ENCODE results near the gene CNTLN. TPM values are rescaled to one million over a fixed set of nuclear protein-coding genes. Genes with fewer than 3 reads are reported as not detected.

CNTLN gene
- total and polyA plus RNA-seq, 9 of the 15 experiments (the other 6 are each of a cell fraction or from before 2014, with no cell fraction given): 0.08 TPM; not detected in 8

DNA sequence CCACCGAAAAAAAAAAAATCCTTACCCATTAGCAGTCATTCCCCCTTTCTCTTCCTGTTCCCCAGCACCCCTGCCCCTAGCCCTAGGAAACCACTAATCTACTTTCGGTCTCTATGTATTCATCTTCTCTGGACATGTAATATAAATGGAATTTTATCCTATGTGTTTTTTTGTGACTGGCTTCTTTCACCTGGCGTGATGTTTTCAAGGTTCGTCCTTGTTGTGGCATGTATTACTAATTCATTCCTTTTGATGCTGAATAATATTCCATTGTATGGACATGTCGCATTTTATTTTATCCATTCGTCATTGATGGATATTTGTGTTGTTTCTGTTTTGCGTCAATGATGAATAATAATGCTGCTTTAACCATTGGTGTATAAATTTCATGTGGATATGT is 401.2 kb downstream of the CNTLN start:
- Histone ChIP-seq H3K9ac (ENCODE audit: insufficient read depth in 1 of 2, low read depth in 2 of 2, low read length in 2 of 2) (no peak overlapping the region), H3K4me3 (no peak overlapping the region), H3K27me3 (ENCODE audit: control insufficient read depth in 2 of 2, insufficient read depth in 2 of 2, low read length in 2 of 2) (no peaks in the 10 kb centered on the region), H4K20me1 (replicated peaks; ENCODE audit: control insufficient read depth, insufficient read depth, low read length) (no peaks in the 10 kb centered on the region), H3K4me1 (replicated peaks in 1 of 2; ENCODE audit: control insufficient read depth in 2 of 2, insufficient read depth in 2 of 2, low read length in 2 of 2) (no peaks in the 10 kb centered on the region), H3K9me3 (replicated peaks; ENCODE audit: control insufficient read depth, insufficient read depth, low read depth, low read length) (no peaks in the 10 kb centered on the region), H3K4me2 (ENCODE audit: insufficient read depth, low read length) (no peak overlapping the region), H3K79me2 (ENCODE audit: control insufficient read depth, insufficient read depth, low read length) (no peaks in the 10 kb centered on the region), H3K36me3 (ENCODE audit: control insufficient read depth, insufficient read depth, low read length) (no peaks in the 10 kb centered on the region), H3K9me1 (ENCODE audit: control insufficient read depth, insufficient read depth, low read length) (no peaks in the 10 kb centered on the region), H3K27ac (ENCODE audit: extremely low read depth, low read depth, low read length) (no peak overlapping the region), H2AFZ (ENCODE audit: low read depth, low read length) (no peak overlapping the region)
- intact Hi-C loops (cut with micrococcal nuclease) (loop anchor here (10.0 kb wide), 1 partner anchor 269 kb away; no protein-coding TSS in a partner anchor), in situ Hi-C loops (cut with MboI) (loop anchor here (25.0 kb wide), 1 partner anchor 1926 kb away; no protein-coding TSS in a partner anchor)
- no peak for TF ChIP-seq RHOXF2B (CRISPR knock-in tag; conservative IDR thresholded peaks at IDR 0.05)
- TF ChIP-seq, protein P1, sequence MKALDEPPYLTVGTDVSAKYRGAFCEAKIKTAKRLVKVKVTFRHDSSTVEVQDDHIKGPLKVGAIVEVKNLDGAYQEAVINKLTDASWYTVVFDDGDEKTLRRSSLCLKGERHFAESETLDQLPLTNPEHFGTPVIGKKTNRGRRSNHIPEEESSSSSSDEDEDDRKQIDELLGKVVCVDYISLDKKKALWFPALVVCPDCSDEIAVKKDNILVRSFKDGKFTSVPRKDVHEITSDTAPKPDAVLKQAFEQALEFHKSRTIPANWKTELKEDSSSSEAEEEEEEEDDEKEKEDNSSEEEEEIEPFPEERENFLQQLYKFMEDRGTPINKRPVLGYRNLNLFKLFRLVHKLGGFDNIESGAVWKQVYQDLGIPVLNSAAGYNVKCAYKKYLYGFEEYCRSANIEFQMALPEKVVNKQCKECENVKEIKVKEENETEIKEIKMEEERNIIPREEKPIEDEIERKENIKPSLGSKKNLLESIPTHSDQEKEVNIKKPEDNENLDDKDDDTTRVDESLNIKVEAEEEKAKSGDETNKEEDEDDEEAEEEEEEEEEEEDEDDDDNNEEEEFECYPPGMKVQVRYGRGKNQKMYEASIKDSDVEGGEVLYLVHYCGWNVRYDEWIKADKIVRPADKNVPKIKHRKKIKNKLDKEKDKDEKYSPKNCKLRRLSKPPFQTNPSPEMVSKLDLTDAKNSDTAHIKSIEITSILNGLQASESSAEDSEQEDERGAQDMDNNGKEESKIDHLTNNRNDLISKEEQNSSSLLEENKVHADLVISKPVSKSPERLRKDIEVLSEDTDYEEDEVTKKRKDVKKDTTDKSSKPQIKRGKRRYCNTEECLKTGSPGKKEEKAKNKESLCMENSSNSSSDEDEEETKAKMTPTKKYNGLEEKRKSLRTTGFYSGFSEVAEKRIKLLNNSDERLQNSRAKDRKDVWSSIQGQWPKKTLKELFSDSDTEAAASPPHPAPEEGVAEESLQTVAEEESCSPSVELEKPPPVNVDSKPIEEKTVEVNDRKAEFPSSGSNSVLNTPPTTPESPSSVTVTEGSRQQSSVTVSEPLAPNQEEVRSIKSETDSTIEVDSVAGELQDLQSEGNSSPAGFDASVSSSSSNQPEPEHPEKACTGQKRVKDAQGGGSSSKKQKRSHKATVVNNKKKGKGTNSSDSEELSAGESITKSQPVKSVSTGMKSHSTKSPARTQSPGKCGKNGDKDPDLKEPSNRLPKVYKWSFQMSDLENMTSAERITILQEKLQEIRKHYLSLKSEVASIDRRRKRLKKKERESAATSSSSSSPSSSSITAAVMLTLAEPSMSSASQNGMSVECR (CRISPR knock-in tag; IDR thresholded peaks at IDR 0.05): no peak
- no peak for TF ChIP-seq IFI16 (CRISPR knock-in tag; IDR thresholded peaks at IDR 0.05)
- TF ChIP-seq ARNT (IDR thresholded peaks at IDR 0.05): no peak
- no peak for TF ChIP-seq NCOA2 (IDR thresholded peaks at IDR 0.05; ENCODE audit: partially characterized antibody in 2 of 2)
- no peak for TF ChIP-seq NFE2L1 (tag; IDR thresholded peaks at IDR 0.05; ENCODE audit: borderline replicate concordance, low read depth)
- no peak for TF ChIP-seq RFX5 (IDR thresholded peaks at IDR 0.05; ENCODE audit: low read depth, low read length)
- no peak for TF ChIP-seq ILK (tag; IDR thresholded peaks at IDR 0.05; ENCODE audit: borderline replicate concordance, low read depth)
- TF ChIP-seq SUPT5H (IDR thresholded peaks at IDR 0.05): no peak
- TF ChIP-seq CREB3 (tag; conservative IDR thresholded peaks at IDR 0.05; ENCODE audit: low read depth): no peak
- TF ChIP-seq TAL1 (IDR thresholded peaks at IDR 0.05): no peak
- TF ChIP-seq SMC3 (conservative IDR thresholded peaks at IDR 0.05; ENCODE audit: insufficient read depth, low read depth, low read length): no peak
- no peak for TF ChIP-seq ZBTB17 (CRISPR knock-in tag; IDR thresholded peaks at IDR 0.05)
- no peak for TF ChIP-seq ZZZ3 (IDR thresholded peaks at IDR 0.05)
- TF ChIP-seq SIN3B (IDR thresholded peaks at IDR 0.05; ENCODE audit: low read depth): no peak
- no peak for DNase-seq (ENCODE audit: extremely low read depth in 1 of 4, low spot score in 3 of 4)
- 0% methylated on average over 5 of the region's 7 CpGs for WGBS (ENCODE audit: insufficient coverage, low coverage, missing lambda C conversion rate)
- ChIA-PET CTCF (ENCODE audit: low intra/inter-chr PET ratio) (no interaction called here), POLR2A (no interaction called here)
- ATAC-seq: no peak
- no TSS peak for BruUV-seq (replicated peaks)
- FAIRE-seq: no peak
